CD14-positive monocyte (primary cell): ENCODE data around the gene PSPH. TPM values are rescaled to one million over a fixed set of nuclear protein-coding genes. Genes with fewer than 3 reads are reported as not detected.
"Not testable (repeated sequence)": the region's sequence is repeated elsewhere in the genome, so short reads cannot be mapped to it uniquely, and the experiment has no call there.

Source experiments
- DNase-seq, 3 donors: peaks; one replicate each; pipeline ENCODE4 v3.0.0-alpha.2; 2011 to 2022
- H2AFZ ChIP-seq: 2 replicates; pipeline ENCODE4 v1.6.0; 2012; ENCODE audit warnings: mild to moderate bottlenecking, low read depth, low read length, inconsistent platforms; ENCODE audit not compliant: insufficient read depth, poor library complexity, severe bottlenecking
- H3K27ac ChIP-seq, 2 donors: 1 replicate in 1 of 2; 2 replicates in 1 of 2; pipeline ENCODE4 v1.5.1; 2012 to 2013; ENCODE audit warnings: low read length in 2 of 2, control low read depth in 1 of 2, inconsistent platforms in 1 of 2, low read depth in 1 of 2, mild to moderate bottlenecking in 1 of 2
- H3K27me3 ChIP-seq, 2 donors: one replicate each; pipeline versions ENCODE4 v1.6.0 to v1.6.1; 2011 to 2013; ENCODE audit warnings: low read length in 2 of 2; ENCODE audit not compliant: control insufficient read depth in 2 of 2, insufficient read depth in 2 of 2
- H3K36me3 ChIP-seq, 2 donors: replicated peaks in 1 of 2; 1 replicate in 1 of 2; 2 replicates in 1 of 2; pipeline versions ENCODE4 v1.5.1 to v1.6.1; 2012 to 2013; ENCODE audit warnings: low read length in 2 of 2, control low read depth in 1 of 2, inconsistent platforms in 1 of 2, mild to moderate bottlenecking in 1 of 2; ENCODE audit not compliant: insufficient read depth in 2 of 2, control insufficient read depth in 1 of 2
- H3K4me1 ChIP-seq, 2 donors: 1 replicate in 1 of 2; 2 replicates in 1 of 2; pipeline versions ENCODE4 v1.5.1 to v1.6.1; 2012 to 2013; ENCODE audit warnings: low read length in 2 of 2, control low read depth in 1 of 2, inconsistent platforms in 1 of 2, mild to moderate bottlenecking in 1 of 2, moderate library complexity in 1 of 2; ENCODE audit not compliant: insufficient read depth in 2 of 2, control insufficient read depth in 1 of 2
- H3K4me2 ChIP-seq: replicated peaks from 2 replicates; pipeline ENCODE3; 2012; ENCODE audit warnings: low read length, moderate library complexity, mild to moderate bottlenecking; ENCODE audit not compliant: poor library complexity, severe bottlenecking; ENCODE audit errors: extremely low read depth
- H3K4me3 ChIP-seq, 3 experiments: fragments of 200-600 bp in 1 of 3; sonication (generic) in 1 of 3; replicated peaks in 1 of 3; 1 replicate in 2 of 3; 2 replicates in 1 of 3; pipeline ENCODE4 v1.5.1; 2011 to 2013; ENCODE audit warnings: low read length in 3 of 3, mild to moderate bottlenecking in 3 of 3, control low read depth in 2 of 3, low read depth in 2 of 3, inconsistent platforms in 1 of 3, moderate library complexity in 1 of 3
- H3K79me2 ChIP-seq: 2 replicates; pipeline ENCODE4 v1.6.0; 2012; ENCODE audit warnings: mild to moderate bottlenecking, control low read depth, inconsistent platforms, low read length, moderate library complexity; ENCODE audit not compliant: insufficient read depth
- H3K9ac ChIP-seq: 2 replicates; pipeline ENCODE4 v1.6.0; 2017; ENCODE audit warnings: low read length, mild to moderate bottlenecking; ENCODE audit not compliant: insufficient read depth, poor library complexity, severe bottlenecking
- H3K9me3 ChIP-seq, 2 donors: replicated peaks in 1 of 2; 1 replicate in 1 of 2; 2 replicates in 1 of 2; pipeline versions ENCODE4 v1.5.1 to v1.6.1; 2012 to 2013; ENCODE audit warnings: low read length in 2 of 2, control low read depth in 1 of 2; ENCODE audit not compliant: control insufficient read depth in 1 of 2, insufficient read depth in 1 of 2
- H4K20me1 ChIP-seq: 2 replicates; pipeline ENCODE4 v1.6.0; 2012; ENCODE audit warnings: mild to moderate bottlenecking, low read length, control low read depth, moderate library complexity; ENCODE audit not compliant: insufficient read depth
- H3K27ac Mint-ChIP-seq, 7 donors: one replicate each; pipeline ENCODE4 v1.8.0; 2020; ENCODE audit warnings: mild to moderate bottlenecking in 7 of 7, mixed read lengths in 7 of 7, moderate library complexity in 6 of 7, inconsistent platforms in 2 of 7
- H3K27me3 Mint-ChIP-seq, 3 donors: one replicate each; pipeline ENCODE4 v1.8.0; 2021 to 2022; ENCODE audit warnings: low read depth in 3 of 3, mild to moderate bottlenecking in 3 of 3, mixed read lengths in 3 of 3, moderate library complexity in 3 of 3, inconsistent platforms in 1 of 3
- H3K36me3 Mint-ChIP-seq, 2 donors: one replicate each; pipeline ENCODE4 v1.8.0; 2020; ENCODE audit warnings: mixed read lengths in 2 of 2, inconsistent platforms in 1 of 2, mild to moderate bottlenecking in 1 of 2
- H3K4me1 Mint-ChIP-seq: one replicate; pipeline ENCODE4 v1.8.0; 2020; ENCODE audit warnings: mild to moderate bottlenecking, mixed read lengths
- H3K4me3 Mint-ChIP-seq, 2 donors: one replicate each; pipeline ENCODE4 v1.8.0; 2020; ENCODE audit warnings: mild to moderate bottlenecking in 2 of 2, mixed read lengths in 2 of 2, moderate library complexity in 1 of 2
- H3K9me3 Mint-ChIP-seq, 7 donors: one replicate each; pipeline ENCODE4 v1.8.0; 2020 to 2022; ENCODE audit warnings: mixed read lengths in 7 of 7, mild to moderate bottlenecking in 6 of 7, moderate library complexity in 6 of 7, inconsistent platforms in 2 of 7
- WGBS: methylation state at CpG from one replicate; pipeline ENCODE4 v1.1.5; 2013; ENCODE audit warnings: missing lambda C conversion rate; ENCODE audit not compliant: insufficient coverage; 5-methylcytosine and 5-hydroxymethylcytosine counted together
- intact Hi-C, 2 donors: fragments of 100-400 bp; cut with micrococcal nuclease; formaldehyde crosslinking; loops; one replicate each; pipeline versions ENCODE4 v1.15.0 to v1.15.1; 2023
- polyA plus RNA-seq, 3 donors: library from polyadenylated mRNA; depleted of rRNA in 1 of 3; unstranded in 2 of 3; stranded (reverse) in 1 of 3; fragments of 300-500 nt in 2 of 3; fragments of >200 nt in 1 of 3; fragmentation: Illumina TruSeq in 2 of 3; gene quantifications; 1 replicate in 2 of 3; 2 replicates in 1 of 3; pipeline ENCODE4 v1.2.3, GENCODE V29; 2012 to 2021
- TF ChIP-seq, protein P1 (sequence below): fragments of 200-600 bp; IDR thresholded peaks from one replicate; pipeline ENCODE4 v1.8.0; 2022; ENCODE audit warnings: antibody characterized with exemption, mild to moderate bottlenecking

Gene PSPH
- polyA plus RNA-seq, 3 donors: 1.7 to 6.7 (median 5.3) TPM

DNA sequence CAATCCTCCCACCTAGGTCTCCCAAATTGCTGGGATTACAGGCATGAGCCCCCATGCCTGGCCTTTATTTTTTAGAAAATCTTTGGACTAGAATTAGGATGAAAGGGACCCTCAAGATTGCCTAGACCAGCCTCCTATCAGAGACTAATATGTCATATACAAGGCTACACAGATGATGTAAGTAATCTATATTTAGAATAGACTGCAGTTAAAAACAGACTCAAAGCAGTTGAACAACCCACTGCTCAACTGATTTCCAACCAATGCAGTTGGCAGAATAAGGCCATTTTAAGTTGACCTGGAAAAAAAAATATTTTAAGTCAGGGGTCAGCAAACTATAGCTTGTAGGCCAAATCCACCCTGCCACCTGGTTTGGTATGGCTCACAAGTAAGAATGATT, 27.7 kb downstream of the PSPH start:
- no peaks in the 10 kb centered on the region for H4K20me1 ChIP-seq
- no peaks in the 10 kb centered on the region for H3K4me1 Mint-ChIP-seq
- no peak overlapping the region for H3K4me3 Mint-ChIP-seq
- intact Hi-C loops: no loop called here
- no peaks in the 10 kb centered on the region for H3K79me2 ChIP-seq
- no peaks in the 10 kb centered on the region for H3K4me1 ChIP-seq
- no peaks in the 10 kb centered on the region for H3K9me3 Mint-ChIP-seq
- no peak overlapping the region for H3K4me3 ChIP-seq
- TF ChIP-seq, protein P1, sequence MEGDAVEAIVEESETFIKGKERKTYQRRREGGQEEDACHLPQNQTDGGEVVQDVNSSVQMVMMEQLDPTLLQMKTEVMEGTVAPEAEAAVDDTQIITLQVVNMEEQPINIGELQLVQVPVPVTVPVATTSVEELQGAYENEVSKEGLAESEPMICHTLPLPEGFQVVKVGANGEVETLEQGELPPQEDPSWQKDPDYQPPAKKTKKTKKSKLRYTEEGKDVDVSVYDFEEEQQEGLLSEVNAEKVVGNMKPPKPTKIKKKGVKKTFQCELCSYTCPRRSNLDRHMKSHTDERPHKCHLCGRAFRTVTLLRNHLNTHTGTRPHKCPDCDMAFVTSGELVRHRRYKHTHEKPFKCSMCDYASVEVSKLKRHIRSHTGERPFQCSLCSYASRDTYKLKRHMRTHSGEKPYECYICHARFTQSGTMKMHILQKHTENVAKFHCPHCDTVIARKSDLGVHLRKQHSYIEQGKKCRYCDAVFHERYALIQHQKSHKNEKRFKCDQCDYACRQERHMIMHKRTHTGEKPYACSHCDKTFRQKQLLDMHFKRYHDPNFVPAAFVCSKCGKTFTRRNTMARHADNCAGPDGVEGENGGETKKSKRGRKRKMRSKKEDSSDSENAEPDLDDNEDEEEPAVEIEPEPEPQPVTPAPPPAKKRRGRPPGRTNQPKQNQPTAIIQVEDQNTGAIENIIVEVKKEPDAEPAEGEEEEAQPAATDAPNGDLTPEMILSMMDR: no peak
- peaks cover 26 to 63% of the 10 kb centered on the region in 2 donors for H3K36me3 Mint-ChIP-seq
- H3K27me3 ChIP-seq: no peaks in the 10 kb centered on the region
- no peak overlapping the region for H3K27ac Mint-ChIP-seq
- no peak overlapping the region for H3K9ac ChIP-seq
- no peak for DNase-seq
- peaks cover 0 to 2% (median 0%) of the 10 kb centered on the region in 3 donors for H3K27me3 Mint-ChIP-seq
- no peaks in the 10 kb centered on the region for H3K9me3 ChIP-seq
- H3K36me3 ChIP-seq: peaks cover 14 to 28% of the 10 kb centered on the region in 2 donors
- H3K27ac ChIP-seq: no peak overlapping the region
- H3K4me2 ChIP-seq: no peak overlapping the region
- H2AFZ ChIP-seq: no peak overlapping the region

- Histone ChIP-seq H2AFZ (no peak overlapping the region), H3K27ac (no peak overlapping the region), H3K4me2 (no peak overlapping the region), H4K20me1 (no peaks in the 10 kb centered on the region), H3K4me1 (no peaks in the 10 kb centered on the region), H3K9me3 (no peaks in the 10 kb centered on the region), H3K36me3 (peaks cover 14 to 23% of the 10 kb centered on the region in 2 donors), H3K27me3 (no peaks in the 10 kb centered on the region), H3K79me2 (no peaks in the 10 kb centered on the region), H3K9ac (no peak overlapping the region), H3K4me3 (no peak overlapping the region)
- no peak for DNase-seq
- intact Hi-C loops: no loop called here
- 89% methylated on average over 9 of the region's 9 CpGs for WGBS
- TF ChIP-seq, protein P1: no peak
- H3K36me3 Mint-ChIP-seq: peaks cover 20 to 66% of the 10 kb centered on the region in 2 donors
- H3K4me1 Mint-ChIP-seq: no peaks in the 10 kb centered on the region
- H3K27me3 Mint-ChIP-seq: peaks cover 0 to 2% (median 0%) of the 10 kb centered on the region in 3 donors
- no peaks in the 10 kb centered on the region for H3K9me3 Mint-ChIP-seq
- no peak overlapping the region for H3K4me3 Mint-ChIP-seq
- no peak overlapping the region for H3K27ac Mint-ChIP-seq
Measured at GRCh38 chr7:56019501-56019900, 31.7 kb downstream of the PSPH start.

DNA sequence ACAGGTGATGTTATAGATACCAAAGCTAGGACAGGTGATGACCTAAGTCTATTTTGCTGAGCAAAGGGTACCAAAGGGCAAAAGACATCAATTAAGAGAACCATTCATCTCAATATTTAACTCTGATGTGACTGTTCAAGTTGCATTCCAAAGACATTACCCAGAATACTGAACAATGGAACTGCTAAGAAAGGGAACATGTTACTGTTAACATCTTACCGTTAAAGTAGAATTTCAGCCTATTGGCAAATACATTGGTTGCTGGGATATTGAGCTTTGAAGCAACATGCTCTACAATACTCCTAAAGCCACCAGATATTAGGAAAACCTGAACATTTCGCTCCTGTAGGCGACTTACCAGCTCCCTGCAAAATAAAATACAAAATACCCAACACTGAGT, 34.2 kb downstream of the PSPH start:
- H3K27me3 Mint-ChIP-seq, H3K4me2 ChIP-seq, H3K4me3 Mint-ChIP-seq, H3K4me1 Mint-ChIP-seq, H3K79me2 ChIP-seq, H2AFZ ChIP-seq, DNase-seq, H3K27ac Mint-ChIP-seq, H3K4me1 ChIP-seq, H4K20me1 ChIP-seq, H3K9ac ChIP-seq, H3K9me3 Mint-ChIP-seq, H3K27ac ChIP-seq, H3K4me3 ChIP-seq, H3K27me3 ChIP-seq, intact Hi-C loops, H3K9me3 ChIP-seq: not testable (repeated sequence)
- WGBS: no CpG with 5 or more reads among the region's 3 CpGs
- H3K36me3 ChIP-seq: peaks cover 19 to 39% of the 10 kb centered on the region in 2 donors
- peaks cover 27 to 69% of the 10 kb centered on the region in 2 donors for H3K36me3 Mint-ChIP-seq
